ENCODE data around the gene C11orf24. TPM values are rescaled to one million over a fixed set of nuclear protein-coding genes. Genes with fewer than 3 reads are reported as not detected.
"Not testable (repeated sequence)": the region's sequence is repeated elsewhere in the genome, so short reads cannot be mapped to it uniquely, and the experiment has no call there.

C11orf24 gene
- total RNA-seq, 1 donor from 2014 or later = 26.7 TPM

DNA sequence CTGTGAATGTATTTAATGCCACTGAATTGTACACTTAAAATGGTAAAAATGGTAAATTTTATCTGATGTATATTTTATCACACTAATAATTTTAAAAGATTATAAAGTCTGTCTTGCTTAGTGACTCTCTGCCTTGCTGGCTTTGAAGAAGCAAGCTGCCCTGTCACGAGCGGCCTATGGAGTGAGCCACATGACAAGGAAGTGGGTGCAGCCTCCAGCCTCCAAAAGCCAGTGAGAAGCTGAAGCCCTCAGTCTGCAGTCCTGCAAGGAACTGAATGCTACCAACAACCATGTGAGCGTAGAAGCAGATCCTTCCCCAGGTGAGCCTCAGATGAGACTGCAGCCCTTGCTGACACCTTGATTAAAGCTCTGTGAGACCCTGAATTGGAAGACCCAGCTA is 20.0 kb downstream of the C11orf24 start:
- no peaks in the 10 kb centered on the region for H3K27me3 ChIP-seq
- H3K9me3 ChIP-seq = no peaks in the 10 kb centered on the region
- no peak overlapping the region for H3K4me3 ChIP-seq
- peak; percentile 86 for ATAC-seq
- DNase-seq = no peak
- H3K36me3 ChIP-seq = no peaks in the 10 kb centered on the region
- no peaks in the 10 kb centered on the region for H3K4me1 ChIP-seq
- intact Hi-C loops (cut with DNase I) = no loop called here
- TF ChIP-seq, protein P1, sequence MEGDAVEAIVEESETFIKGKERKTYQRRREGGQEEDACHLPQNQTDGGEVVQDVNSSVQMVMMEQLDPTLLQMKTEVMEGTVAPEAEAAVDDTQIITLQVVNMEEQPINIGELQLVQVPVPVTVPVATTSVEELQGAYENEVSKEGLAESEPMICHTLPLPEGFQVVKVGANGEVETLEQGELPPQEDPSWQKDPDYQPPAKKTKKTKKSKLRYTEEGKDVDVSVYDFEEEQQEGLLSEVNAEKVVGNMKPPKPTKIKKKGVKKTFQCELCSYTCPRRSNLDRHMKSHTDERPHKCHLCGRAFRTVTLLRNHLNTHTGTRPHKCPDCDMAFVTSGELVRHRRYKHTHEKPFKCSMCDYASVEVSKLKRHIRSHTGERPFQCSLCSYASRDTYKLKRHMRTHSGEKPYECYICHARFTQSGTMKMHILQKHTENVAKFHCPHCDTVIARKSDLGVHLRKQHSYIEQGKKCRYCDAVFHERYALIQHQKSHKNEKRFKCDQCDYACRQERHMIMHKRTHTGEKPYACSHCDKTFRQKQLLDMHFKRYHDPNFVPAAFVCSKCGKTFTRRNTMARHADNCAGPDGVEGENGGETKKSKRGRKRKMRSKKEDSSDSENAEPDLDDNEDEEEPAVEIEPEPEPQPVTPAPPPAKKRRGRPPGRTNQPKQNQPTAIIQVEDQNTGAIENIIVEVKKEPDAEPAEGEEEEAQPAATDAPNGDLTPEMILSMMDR (IDR thresholded peaks at IDR 0.05) = no peak
- no peak overlapping the region for H3K27ac ChIP-seq

GRCh38 chr11:68244912-68245311 is 26.9 kb downstream of the C11orf24 start:
- ATAC-seq, H3K4me1 ChIP-seq: not testable (repeated sequence)

GRCh38 chr11:68243847-68244246 is 27.9 kb downstream of the C11orf24 start:
- H3K27me3 ChIP-seq; H3K27ac ChIP-seq; H3K9me3 ChIP-seq; H3K4me3 ChIP-seq; ATAC-seq; H3K36me3 ChIP-seq; intact Hi-C loops (cut with DNase I); H3K4me1 ChIP-seq; DNase-seq: not testable (repeated sequence)

More at GRCh38 chr11:68244912-68245311, 26.9 kb downstream of the C11orf24 start:
- DNase-seq; H3K36me3 ChIP-seq; intact Hi-C loops (cut with DNase I); H3K27me3 ChIP-seq; H3K4me3 ChIP-seq; H3K27ac ChIP-seq; H3K9me3 ChIP-seq: not testable (repeated sequence)

- Histone ChIP-seq H3K4me3 (no peak overlapping the region), H3K36me3 (no peaks in the 10 kb centered on the region), H3K27me3 (no peaks in the 10 kb centered on the region), H3K9me3 (no peaks in the 10 kb centered on the region), H3K4me1 (no peaks in the 10 kb centered on the region), H3K27ac (no peak overlapping the region)
- ATAC-seq (no peak), DNase-seq (no peak)
- intact Hi-C loops (cut with DNase I) = no loop called here
- TF ChIP-seq, protein P1 (IDR thresholded peaks at IDR 0.05) = no peak
These were observed 29.2 kb downstream of the C11orf24 start for GRCh38 chr11:68242616-68243015.

GRCh38 chr11:68231621-68232020 is 40.2 kb downstream of the C11orf24 start:
- H3K4me3 ChIP-seq = no peak overlapping the region
- no peaks in the 10 kb centered on the region for H3K4me1 ChIP-seq
- H3K27ac ChIP-seq = no peak overlapping the region
- TF ChIP-seq, protein P1 (IDR thresholded peaks at IDR 0.05) = no peak
- no peaks in the 10 kb centered on the region for H3K27me3 ChIP-seq
- no peak for ATAC-seq
- H3K36me3 ChIP-seq = no peaks in the 10 kb centered on the region
- DNase-seq = no peak
- peaks cover 5% of the 10 kb centered on the region for H3K9me3 ChIP-seq
- intact Hi-C loops (cut with DNase I) = no loop called here

DNA sequence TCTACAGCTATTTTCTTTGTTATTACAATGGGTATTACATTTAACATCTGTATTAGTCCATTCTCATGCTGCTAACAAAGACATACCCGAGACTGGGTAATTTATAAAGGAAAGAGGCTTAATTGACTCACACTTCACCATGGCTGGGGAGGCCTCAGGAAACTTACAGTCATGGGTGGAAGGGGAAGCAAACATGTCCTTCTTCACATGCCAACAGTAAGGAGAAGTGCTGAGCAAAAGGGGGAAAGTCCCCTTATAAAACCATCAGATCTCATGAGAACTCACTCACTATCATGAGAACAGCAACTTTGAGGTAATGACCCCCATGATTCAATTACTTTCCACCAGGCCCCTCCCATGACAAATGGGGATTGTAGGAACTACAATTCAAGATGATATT is 42.2 kb downstream of the C11orf24 start:
- intact Hi-C loops (cut with DNase I) = no loop called here
- no peaks in the 10 kb centered on the region for H3K4me1 ChIP-seq
- TF ChIP-seq, protein P1 (IDR thresholded peaks at IDR 0.05) = no peak
- H3K27ac ChIP-seq = no peak overlapping the region
- H3K36me3 ChIP-seq = no peaks in the 10 kb centered on the region
- H3K4me3 ChIP-seq = no peak overlapping the region
- H3K27me3 ChIP-seq = no peaks in the 10 kb centered on the region
- no peak for ATAC-seq
- H3K9me3 ChIP-seq = peaks cover 5% of the 10 kb centered on the region
- DNase-seq = no peak

DNA sequence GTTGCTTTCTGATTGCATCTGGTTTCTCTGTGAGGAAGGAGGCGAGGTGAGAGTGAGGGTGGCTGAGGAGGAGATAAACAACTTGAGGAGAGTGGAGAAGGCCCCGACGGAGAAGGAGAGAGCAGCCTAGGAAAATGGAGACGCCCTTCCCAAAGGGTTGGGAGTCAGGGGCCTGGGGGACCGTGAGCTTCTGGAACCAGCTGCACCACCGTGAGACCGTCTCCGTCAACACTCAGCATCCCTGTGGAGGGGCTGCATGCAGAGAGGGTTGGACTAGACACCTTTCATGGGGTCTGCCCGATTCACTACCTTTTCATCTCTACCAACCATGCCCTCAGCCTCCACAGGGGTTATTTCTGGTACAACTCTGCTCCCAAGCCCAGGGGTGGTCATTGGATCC is 45.4 kb downstream of the C11orf24 start:
- DNase-seq = no peak
- Histone ChIP-seq H3K27ac (no peak overlapping the region), H3K9me3 (peaks cover 5% of the 10 kb centered on the region), H3K36me3 (no peaks in the 10 kb centered on the region), H3K4me3 (no peak overlapping the region), H3K27me3 (no peaks in the 10 kb centered on the region), H3K4me1 (no peaks in the 10 kb centered on the region)
- TF ChIP-seq, protein P1 (IDR thresholded peaks at IDR 0.05) = no peak
- intact Hi-C loops (cut with DNase I) = no loop called here
- no peak for ATAC-seq
